GM08714 (cell line): ENCODE results near the gene PIP4K2A.
"Not testable (repeated sequence)": the region's sequence is repeated elsewhere in the genome, so short reads cannot be mapped to it uniquely, and the experiment has no call there.

Experiments
- H3K4me3 ChIP-seq: fragments of 200-500 bp; sonication (Bioruptor generic); 2 replicates; pipeline ENCODE4 v1.5.1; 2014; ENCODE audit warnings: mild to moderate bottlenecking, low read length, inconsistent platforms
- ZNF274 ChIP-seq: IDR thresholded peaks from 2 replicates; pipeline ENCODE4 v1.6.1; 2012; ENCODE audit warnings: mild to moderate bottlenecking, low read depth, low read length

The PIP4K2A gene

DNA sequence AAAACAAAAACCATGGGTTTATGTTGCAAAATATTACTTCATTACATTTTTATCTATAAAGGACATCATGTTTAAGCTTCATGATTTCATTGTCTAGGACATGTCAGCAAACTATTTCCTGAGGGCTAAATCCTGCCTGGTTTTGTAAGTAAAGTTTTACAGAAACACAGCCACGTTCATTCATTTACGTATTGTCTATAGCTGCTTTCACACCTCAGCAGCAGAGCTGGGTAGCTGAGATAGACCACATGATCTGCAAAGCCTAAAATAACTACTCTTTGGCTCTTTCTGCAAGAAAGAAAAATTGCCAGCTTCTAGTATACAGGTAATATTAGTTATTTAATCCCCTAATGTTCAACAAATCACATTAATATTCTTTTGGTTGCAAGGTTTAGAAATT, 12.7 kb upstream of the PIP4K2A start:
- TF ChIP-seq ZNF274 = no peak
- no peak overlapping the region for H3K4me3 ChIP-seq

DNA sequence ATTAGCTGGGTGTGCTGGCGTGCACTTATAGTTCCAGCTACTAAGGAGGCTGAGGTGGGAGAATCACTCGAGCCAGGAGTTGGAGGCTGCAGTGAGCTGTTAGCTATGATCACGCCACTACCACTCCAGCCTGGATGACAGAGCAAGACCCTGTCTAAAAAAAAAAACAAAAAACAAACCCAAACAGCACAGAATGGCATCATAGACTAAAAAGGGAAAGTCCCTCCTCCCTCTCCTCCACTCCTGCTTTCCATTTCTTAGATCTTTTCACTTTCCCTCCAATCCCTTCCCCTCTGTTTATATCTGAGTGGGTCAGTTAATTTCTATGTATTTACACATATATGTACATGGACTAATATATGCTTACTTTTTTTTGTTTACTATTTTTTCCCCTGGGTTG, 10.4 kb upstream of the PIP4K2A start:
- TF ChIP-seq ZNF274 = no peak
- H3K4me3 ChIP-seq = no peak overlapping the region

DNA sequence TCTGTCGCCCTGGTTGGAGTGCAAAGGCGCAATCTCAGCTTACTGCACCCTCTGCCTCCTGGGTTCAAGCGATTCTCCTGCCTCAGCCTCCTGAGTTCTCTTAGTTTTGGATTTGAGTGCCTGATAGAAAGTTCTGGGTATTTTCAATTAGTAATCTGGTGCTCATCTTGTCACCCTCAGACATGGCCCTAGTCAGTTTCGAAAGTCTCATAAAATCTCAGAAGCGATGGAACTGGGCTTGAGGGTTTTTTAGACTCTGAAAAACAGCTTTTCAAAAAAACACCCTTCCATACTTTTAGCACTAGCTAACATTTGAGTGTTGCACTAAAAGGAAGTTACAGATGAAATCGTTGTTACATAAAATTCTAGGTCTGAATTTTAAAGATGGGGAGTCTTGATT, 9.4 kb upstream of the PIP4K2A start:
- no peak for TF ChIP-seq ZNF274
- peak overlapping the region; percentile 43; the same call in 1 of the 2 replicates for H3K4me3 ChIP-seq

DNA sequence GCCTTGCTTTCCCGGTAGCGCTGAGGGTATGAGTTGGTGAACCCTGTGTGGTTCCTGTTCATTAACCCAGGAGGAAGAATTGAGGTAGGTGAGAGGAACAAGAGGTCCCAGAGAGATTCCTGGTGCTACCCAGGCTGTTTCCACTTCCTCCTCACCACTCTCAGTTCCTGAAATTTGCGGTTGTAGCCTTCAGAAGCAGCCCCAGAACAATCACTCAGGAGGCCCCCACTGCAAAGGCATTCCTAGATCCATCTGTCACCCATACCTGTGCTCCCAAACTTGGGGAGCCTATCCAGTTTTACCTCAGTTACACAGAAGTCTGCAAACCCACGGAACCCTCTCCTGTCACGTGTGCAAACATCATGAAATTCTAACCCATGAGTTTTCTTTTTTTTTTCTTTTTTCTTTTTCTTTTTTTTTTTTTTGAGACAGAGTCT, 9.0 kb upstream of the PIP4K2A start:
- no peak for TF ChIP-seq ZNF274
- peak overlapping the region; percentile 43; the same call in 1 of the 2 replicates for H3K4me3 ChIP-seq

DNA sequence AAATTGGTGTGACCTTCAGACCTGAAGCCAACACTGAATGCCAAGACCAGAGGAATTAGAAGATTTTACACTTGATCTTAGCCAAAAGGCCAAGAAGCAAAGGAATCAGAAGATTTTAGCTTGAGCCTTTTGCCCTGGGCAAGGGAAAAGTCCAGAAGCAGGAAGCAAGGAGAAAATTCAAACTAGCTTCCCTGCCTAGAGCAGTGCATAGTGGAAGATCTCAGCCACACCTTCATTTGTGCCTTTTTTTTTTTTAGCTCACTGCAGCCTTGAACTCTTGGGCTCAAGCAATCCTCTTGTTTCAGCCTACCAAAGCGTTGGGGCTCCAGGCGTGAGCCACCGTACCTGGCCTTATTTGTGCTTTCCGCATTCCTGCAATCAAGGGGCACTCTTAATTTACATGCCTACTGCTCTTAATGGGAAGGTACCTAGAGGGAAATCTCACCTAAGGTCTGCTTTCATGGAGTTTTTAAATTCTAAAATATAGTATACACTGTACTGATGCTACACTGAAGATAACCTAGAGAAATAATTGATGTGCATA, 8.3 kb upstream of the PIP4K2A start:
- TF ChIP-seq ZNF274 = no peak
- no peak overlapping the region; the same call in 1 of the 2 replicates for H3K4me3 ChIP-seq

DNA sequence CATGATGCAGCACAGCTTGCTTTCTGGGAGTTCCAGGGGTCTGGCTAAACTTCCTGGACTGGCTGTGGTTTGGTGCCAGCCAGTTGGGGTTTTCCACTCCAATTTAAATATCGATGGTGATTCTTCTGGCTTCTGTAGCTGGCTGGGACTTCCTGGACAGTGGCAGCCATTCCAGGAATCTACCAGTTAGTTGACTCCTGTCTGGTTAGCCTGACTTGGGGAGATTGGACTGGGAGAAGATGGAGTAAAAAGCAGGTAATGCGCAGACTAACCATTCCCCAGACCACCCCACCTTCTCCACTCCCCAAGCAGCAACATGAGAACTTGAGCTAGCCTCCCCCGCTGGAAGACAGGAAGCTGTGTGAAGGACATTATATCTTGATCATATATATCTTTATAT, 6.3 kb upstream of the PIP4K2A start:
- no peak for TF ChIP-seq ZNF274
- no peak overlapping the region for H3K4me3 ChIP-seq

DNA sequence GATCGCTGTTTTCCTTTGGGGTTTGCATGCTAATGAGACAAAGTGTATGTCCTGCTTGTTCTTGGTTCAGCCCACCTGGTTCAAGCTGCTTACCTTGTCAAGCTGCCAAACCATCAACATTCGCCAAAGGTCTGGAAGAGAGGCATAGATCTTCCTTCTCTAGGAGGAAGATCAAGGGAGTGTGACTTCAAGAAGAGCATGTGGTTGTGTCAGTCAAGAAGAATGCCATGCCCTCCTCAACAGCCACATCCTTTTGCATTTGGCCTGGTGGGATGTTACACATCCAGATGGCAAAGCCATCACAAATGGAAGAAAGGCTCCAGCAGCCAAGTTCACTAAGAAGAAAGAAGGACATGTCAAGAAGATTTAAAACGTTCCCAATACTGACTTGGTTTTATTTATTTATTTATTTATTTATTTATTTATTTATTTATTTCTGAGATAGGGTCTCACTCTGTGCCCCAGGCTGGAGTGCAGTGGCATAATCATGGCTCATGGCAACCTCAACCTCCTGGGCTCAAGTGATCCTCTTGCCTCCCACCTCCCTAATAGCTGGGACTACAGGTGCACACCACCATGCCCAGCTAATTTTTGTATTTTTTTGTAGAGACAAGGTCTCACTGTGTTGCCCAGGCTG, 5.1 kb upstream of the PIP4K2A start:
- no peak overlapping the region for H3K4me3 ChIP-seq
- TF ChIP-seq ZNF274 = no peak

DNA sequence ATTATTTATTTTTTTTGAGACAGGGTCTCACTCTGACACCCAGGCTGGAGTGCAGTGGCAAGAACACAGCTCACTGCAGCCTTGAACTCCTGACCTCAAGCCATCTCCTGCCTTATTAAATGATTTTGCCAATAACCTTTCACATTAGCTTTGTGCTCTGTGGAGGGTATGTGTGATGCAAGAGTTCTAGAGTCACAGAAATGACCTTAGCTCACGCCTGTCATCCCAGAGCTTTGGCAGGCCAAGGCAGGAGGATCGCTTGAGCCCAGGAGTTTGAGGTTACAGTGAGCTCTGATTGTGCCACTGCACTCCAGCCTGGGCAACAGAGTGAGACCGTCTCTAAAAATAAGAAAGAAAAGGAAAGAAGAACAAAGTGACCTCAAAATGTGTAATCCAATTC, 4.3 kb upstream of the PIP4K2A start:
- H3K4me3 ChIP-seq = not testable (repeated sequence)

DNA sequence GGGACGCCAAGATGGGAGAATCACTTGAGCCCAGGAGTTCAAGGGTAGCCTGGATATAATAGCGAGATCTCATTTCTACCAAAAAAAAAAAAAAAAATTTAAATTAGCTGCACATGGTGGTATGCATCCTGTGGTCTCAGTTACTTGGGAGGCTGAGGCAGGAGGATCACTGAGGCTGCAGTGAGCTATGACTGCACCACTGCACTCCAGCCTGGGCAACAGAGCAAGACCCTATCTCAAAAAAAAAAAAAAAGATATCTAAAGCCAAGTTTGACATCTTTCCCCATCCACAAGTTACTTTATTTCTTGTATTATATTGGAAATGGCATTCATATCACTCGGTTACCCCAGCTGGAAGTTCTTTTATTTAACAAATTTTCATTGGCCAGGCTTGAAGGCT, 3.4 kb upstream of the PIP4K2A start:
- TF ChIP-seq ZNF274 = no peak

DNA sequence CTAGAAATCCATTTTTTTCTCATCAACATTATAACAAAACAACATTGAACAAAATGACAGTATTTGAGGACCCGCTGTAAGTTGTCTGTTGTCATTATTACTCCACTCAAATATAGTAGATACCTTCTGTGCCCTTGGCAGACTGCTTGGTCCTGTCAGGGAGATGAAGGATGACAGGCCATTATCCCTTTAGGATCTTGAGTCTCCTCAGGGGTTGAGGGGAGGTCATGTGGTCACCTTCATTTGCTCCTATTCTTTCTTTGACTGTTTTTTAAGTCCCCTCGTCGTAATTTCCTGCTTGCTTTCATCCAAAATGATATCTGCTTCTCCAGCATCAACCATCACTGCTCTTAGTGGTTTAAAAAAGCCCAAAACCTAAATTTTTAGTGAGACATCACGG, 2.6 kb upstream of the PIP4K2A start:
- TF ChIP-seq ZNF274 = no peak
- H3K4me3 ChIP-seq = no peak overlapping the region

More for the DNA sequence above, 3.4 kb upstream of the PIP4K2A start:
- no peak overlapping the region for H3K4me3 ChIP-seq

DNA sequence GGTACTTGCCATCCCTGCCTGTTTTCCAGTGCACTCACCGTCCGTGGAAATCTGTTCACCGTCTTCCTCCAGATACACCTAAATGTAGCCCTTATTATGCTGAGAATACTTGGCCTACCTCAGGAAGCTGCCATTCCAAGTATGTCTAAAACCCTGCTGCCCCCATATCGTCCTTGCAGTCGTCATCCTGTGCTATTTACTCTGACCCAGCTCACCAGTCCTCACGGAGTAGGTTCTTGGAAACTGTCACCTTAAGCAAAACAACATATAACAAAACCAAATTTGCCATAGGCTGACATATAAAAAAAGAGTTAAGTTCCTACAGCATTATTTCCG, 880 bp upstream of the PIP4K2A start:
- H3K4me3 ChIP-seq = no peak overlapping the region
- no peak for TF ChIP-seq ZNF274

DNA sequence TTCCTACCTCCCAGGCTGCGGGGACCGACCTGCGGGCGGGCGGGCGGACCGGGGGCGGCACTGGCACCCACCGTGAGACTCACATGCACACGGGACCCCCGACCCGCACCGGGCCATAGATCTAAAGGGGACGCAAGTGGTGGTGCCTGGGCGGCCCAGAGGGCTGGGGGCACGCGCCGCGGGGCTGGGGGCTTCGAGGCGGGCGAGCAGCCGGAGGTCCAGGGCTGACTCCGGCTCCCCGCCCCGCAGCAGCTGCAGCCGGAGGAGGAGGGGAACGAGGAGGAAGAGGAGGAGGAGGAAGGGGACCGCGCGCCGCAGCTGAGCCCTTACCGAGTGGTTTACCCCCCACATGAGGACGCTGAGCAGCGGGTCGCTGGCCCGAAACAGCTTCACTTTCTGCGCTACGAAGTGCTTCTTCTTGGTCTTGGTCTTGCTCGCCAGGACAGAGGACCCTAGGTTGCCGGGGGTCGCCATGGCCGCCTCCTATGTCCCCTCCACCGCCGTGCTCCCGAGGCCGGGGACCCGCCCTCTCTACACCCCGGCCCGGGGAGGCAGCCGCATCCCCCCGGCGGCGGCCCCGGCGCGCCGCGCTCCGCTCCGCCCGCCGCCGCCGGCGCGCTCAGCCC, 412 bp downstream of the PIP4K2A start:
- TF ChIP-seq ZNF274 = no peak
- peak overlapping the region; percentile 97 for H3K4me3 ChIP-seq

DNA sequence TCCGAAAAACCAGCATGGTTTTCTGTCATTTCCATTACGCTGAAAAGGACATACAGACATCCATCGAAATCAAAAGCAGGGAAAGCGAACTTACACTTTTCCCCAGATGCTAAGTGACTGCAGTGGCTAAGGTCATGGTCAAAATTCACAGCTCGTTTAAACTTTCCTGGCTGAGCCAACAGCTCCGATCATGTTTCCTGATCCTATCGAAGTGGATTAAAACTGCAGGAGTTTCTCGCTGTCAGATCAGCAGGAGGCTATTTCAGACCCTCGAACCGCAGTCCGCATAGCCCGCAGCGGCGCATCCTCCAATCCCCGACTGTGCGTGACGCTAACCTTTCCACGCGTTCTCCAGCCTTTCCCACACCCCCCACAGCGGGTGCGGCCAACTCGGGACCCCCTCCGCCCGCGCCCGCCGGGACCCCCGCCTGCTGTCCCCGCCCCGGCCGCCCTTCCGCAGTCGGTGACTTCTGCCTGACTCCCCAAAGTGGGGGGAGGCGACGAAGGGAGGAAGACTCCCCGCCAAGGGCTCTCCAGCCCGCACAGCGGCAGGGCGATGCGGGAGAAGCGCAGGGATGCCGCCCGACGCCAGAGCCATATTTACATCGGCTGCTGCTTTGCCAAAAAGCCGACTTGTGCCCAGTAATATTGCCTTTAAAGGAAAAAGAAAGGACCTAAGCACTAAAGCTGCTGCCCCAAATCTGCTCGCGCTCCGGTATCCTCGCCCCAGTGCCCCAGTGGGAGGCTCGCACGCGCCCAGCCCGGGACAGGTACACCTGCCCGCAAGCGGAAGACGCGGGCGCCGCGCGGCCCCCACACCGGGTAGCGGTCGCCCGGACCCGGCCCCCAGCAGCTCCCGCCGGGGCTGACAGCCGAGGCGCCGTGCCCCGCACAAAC, 1.2 kb downstream of the PIP4K2A start:
- TF ChIP-seq ZNF274 = no peak
- H3K4me3 ChIP-seq = peak overlapping the region; percentile 97

DNA sequence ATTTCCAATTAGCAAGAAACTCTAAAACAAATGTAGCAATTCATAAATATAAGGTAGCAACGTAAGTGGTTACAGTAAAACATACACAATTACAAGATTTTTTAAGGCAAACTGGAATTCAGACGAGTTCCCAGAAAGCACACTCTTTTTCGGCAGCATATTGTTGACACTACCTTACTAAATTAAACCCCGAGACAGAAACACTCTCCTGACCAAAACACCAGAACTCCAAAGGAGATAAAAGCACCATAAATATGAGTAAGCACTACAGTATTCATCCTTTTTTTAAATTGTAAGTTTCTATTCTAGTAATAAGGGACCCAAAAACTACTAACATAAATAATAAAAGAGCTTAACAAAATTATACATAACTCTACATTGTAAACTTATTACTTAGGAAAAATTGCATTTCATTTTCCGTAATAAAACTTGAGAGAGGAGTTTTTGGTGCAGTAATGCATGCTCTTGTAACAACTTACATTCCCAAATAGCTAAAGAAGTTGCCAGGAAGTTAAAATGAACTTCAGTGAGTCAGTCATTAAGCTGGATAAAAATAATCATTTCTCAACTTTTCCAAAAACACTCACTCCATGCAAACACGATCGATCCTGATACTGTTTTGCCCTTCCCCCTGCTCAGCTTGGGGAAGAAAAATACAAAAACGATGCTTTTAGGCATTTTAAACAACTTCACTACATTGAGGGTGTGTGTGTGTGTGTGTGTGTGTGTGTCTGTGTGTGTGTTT, 2.0 kb downstream of the PIP4K2A start:
- H3K4me3 ChIP-seq = peak overlapping the region; percentile 97
- TF ChIP-seq ZNF274 = no peak
